ENCODE results near the gene PAQR3. TPM values are rescaled to one million over a fixed set of nuclear protein-coding genes. Genes with fewer than 3 reads are reported as not detected.

Gene PAQR3
- total and polyA plus RNA-seq, 9 of the 15 experiments (the other 6 are each of a cell fraction or from before 2014, with no cell fraction given): 10.7 to 77.1 (median 31.6) TPM

DNA sequence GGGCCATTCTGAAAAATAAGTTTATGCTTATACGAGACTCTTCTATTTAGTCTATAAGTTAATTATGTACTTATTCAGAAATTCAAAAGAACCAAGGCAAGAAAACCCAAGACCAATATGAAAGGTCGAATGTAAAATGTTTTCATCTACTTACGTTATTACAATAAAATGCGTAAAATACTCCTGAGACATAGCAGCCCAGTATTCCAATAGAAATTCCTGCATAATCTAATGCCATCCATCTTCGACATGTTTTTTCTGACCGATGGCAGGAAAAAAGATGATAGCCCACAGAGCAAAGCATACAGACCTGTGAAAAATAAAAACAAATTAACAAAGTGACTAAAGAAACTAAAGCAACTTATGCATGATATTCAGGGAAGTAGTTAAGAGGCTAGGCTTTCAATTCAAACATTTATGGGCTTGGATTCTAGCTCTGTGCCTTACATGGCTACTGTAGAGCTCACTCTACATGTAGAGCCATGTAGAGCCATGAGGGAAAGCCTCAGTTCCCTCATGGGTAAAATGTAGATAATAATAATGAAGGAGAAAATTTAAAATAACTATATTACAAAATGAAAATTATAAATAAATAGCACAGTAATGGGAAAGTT is 9.1 kb downstream of the PAQR3 start (continued):
- TF ChIP-seq, protein P1, sequence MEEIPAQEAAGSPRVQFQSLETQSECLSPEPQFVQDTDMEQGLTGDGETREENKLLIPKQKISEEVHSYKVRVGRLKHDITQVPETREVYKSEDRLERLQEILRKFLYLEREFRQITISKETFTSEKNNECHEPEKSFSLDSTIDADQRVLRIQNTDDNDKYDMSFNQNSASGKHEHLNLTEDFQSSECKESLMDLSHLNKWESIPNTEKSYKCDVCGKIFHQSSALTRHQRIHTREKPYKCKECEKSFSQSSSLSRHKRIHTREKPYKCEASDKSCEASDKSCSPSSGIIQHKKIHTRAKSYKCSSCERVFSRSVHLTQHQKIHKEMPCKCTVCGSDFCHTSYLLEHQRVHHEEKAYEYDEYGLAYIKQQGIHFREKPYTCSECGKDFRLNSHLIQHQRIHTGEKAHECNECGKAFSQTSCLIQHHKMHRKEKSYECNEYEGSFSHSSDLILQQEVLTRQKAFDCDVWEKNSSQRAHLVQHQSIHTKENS (CRISPR knock-in tag; IDR thresholded peaks at IDR 0.05): no peak
- TF ChIP-seq GTF2F1 (IDR thresholded peaks at IDR 0.05; ENCODE audit: low read depth, low read length): no peak
- TF ChIP-seq CHD1 (IDR thresholded peaks at IDR 0.05; ENCODE audit: low read length): no peak

DNA sequence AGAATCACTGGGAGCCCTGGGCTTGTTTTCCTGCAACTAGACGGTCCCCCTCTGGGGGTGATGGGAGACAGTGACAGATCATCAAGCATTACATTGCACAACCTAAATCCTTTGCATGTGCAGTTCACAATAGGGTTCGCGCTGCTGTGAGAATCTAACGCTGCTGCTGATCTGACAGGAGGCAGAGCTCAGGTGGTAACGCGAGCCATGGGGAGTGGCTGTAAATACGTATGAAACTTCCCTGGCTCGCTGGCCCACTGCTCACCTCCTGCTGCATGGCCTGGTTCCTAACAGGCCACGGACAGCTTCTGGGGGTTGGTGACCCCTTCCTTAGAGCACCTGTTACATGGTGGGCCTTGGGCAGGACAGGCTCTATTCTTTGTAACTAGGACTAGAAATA is 10.4 kb downstream of the PAQR3 start:
- Histone ChIP-seq H3K36me3 (ENCODE audit: control insufficient read depth, insufficient read depth, low read length) (peaks cover 76% of the 10 kb centered on the region), H3K4me1 (replicated peaks in 1 of 2; ENCODE audit: control insufficient read depth in 2 of 2, insufficient read depth in 2 of 2, low read length in 2 of 2) (peaks cover 0 to 8% of the 10 kb centered on the region in 2 experiments; a peak in 2 of 5 replicates), H3K9me1 (ENCODE audit: control insufficient read depth, insufficient read depth, low read length) (no peaks in the 10 kb centered on the region), H3K27me3 (ENCODE audit: control insufficient read depth in 2 of 2, insufficient read depth in 2 of 2, low read length in 2 of 2) (no peaks in the 10 kb centered on the region), H3K4me2 (ENCODE audit: insufficient read depth, low read length) (no peak overlapping the region), H3K27ac (ENCODE audit: extremely low read depth, low read depth, low read length) (no peak overlapping the region), H4K20me1 (replicated peaks; ENCODE audit: control insufficient read depth, insufficient read depth, low read length) (no peaks in the 10 kb centered on the region), H3K4me3 (no peak overlapping the region), H2AFZ (ENCODE audit: low read depth, low read length) (no peak overlapping the region), H3K79me2 (ENCODE audit: control insufficient read depth, insufficient read depth, low read length) (no peaks in the 10 kb centered on the region), H3K9me3 (replicated peaks; ENCODE audit: control insufficient read depth, insufficient read depth, low read depth, low read length) (no peaks in the 10 kb centered on the region), H3K9ac (ENCODE audit: insufficient read depth in 1 of 2, low read depth in 2 of 2, low read length in 2 of 2) (no peak overlapping the region)
- no peak for DNase-seq (ENCODE audit: extremely low read depth in 1 of 4, low spot score in 3 of 4)
- intact Hi-C loops (cut with micrococcal nuclease) (no loop called here), in situ Hi-C loops (cut with MboI) (no loop called here)
- ChIA-PET CTCF (ENCODE audit: low intra/inter-chr PET ratio) (no interaction called here), POLR2A (no interaction called here)
- 79% methylated on average over 9 of the region's 9 CpGs for WGBS (ENCODE audit: insufficient coverage, low coverage, missing lambda C conversion rate)
- FAIRE-seq: no peak
- peak; percentile 29; the same call in 1 of the 2 replicates for TF ChIP-seq CEBPB (tag; IDR thresholded peaks at IDR 0.05)
- TF ChIP-seq, protein P2, sequence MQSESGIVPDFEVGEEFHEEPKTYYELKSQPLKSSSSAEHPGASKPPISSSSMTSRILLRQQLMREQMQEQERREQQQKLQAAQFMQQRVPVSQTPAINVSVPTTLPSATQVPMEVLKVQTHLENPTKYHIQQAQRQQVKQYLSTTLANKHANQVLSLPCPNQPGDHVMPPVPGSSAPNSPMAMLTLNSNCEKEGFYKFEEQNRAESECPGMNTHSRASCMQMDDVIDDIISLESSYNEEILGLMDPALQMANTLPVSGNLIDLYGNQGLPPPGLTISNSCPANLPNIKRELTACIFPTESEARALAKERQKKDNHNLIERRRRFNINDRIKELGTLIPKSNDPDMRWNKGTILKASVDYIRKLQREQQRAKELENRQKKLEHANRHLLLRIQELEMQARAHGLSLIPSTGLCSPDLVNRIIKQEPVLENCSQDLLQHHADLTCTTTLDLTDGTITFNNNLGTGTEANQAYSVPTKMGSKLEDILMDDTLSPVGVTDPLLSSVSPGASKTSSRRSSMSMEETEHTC (IDR thresholded peaks at IDR 0.05): no peak
- no peak; the same call in 1 of the 3 replicates for ATAC-seq
- no TSS peak for BruUV-seq (replicated peaks)

Measured in K562 (cell line).